A549 treated with CORT108297 at 1 μM for 4 hours (cell line): ENCODE results near the gene TMEM92. TPM values are rescaled to one million over a fixed set of nuclear protein-coding genes. Genes with fewer than 3 reads are reported as not detected.

Experiments
- total RNA-seq: library from RNA; stranded (reverse); fragments of 200-300 nt; extraction: Qiagen RNA extraction; gene quantifications from 5 replicates; pipeline ENCODE4 v1.2.3, GENCODE V29; 2022

Gene TMEM92
- 19.2 to 32.5 TPM (median 24.2 TPM) in 5 replicates for total RNA-seq

DNA sequence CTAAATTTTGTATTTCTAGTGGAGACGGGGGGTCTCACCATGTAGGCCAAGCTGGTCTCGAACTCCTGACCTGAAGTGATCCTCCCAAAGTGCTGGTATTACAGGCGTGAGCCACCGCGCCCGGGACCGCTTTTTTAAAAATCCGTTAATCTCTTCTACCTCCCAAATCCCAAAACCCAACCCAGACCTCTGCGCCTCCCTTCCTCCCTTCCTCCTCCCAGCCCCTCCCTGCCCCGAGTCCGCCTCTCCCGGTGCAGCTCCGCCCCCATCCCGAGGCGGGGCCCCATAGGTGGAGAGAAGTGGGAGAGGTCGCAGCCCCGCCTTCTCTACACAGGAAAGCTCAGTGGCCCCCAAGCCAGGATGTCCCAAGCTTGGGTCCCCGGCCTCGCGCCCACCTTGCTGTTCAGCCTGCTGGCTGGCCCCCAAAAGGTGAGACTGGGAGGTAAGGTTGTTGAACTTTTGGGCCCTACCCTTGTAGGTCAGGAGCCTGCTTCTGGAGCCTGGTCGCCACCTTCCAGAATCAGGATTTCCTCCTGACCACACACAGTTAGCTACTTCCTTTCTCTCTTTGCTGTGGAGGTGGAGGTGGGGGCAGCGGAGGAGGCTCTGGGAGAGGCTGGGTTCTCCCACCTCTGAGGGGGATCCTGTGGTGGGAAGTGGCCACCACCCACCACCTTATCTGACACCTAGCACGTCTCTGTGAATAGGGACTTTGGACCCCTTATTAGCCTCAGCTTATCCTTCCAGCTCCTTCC, at the start of gene TMEM92:
TSS of gene TMEM92 (plus strand) at position 325 of the 755 bp plus-strand sequence. CDS start at position 361, 36 bp downstream.

Other genes with a start within 250 kb of the TMEM92 start
- gene ITGA3, start 218.4 kb upstream of the TMEM92 start, total RNA-seq, result 368 to 497 TPM (median 466 TPM) in 5 replicates
- 12.3 to 20.7 TPM (median 19.5 TPM) in 5 replicates for gene PDK2, start 179.1 kb upstream of the TMEM92 start, total RNA-seq
- gene SAMD14, start 144.3 kb upstream of the TMEM92 start, total RNA-seq, result 0.27 to 0.95 TPM (median 0.49 TPM) in 5 replicates
- 45.5 to 58.7 TPM (median 56.7 TPM) in 5 replicates for gene PPP1R9B, start 123.8 kb upstream of the TMEM92 start, total RNA-seq
- 1.3 to 2.5 TPM (median 1.9 TPM) in 5 replicates for gene SGCA, start 108.5 kb upstream of the TMEM92 start, total RNA-seq
- gene COL1A1, start 72.8 kb upstream of the TMEM92 start, total RNA-seq, result 5.1 to 11.3 TPM (median 10.2 TPM) in 5 replicates
- 19.2 to 29.2 TPM (median 22.3 TPM) in 5 replicates for gene XYLT2, start 71.7 kb downstream of the TMEM92 start, total RNA-seq
- gene MRPL27, start 98.7 kb downstream of the TMEM92 start, total RNA-seq, result 141 to 162 TPM (median 151 TPM) in 5 replicates
- 14.9 to 16.1 TPM (median 15.6 TPM) in 5 replicates for gene EME1, start 98.8 kb downstream of the TMEM92 start, total RNA-seq
- gene LRRC59, start 123.1 kb downstream of the TMEM92 start, total RNA-seq, result 228 to 234 TPM (median 229 TPM) in 5 replicates
- 10.1 to 14.8 TPM (median 13.8 TPM) in 5 replicates for gene ACSF2, start 151.8 kb downstream of the TMEM92 start, total RNA-seq
- gene CHAD, start 194.4 kb downstream of the TMEM92 start, total RNA-seq, result not detected in 5 replicates
- gene RSAD1, start 204.4 kb downstream of the TMEM92 start, total RNA-seq, result 29.2 to 39.8 TPM (median 35.9 TPM) in 5 replicates
- 0.53 to 1.0 TPM (median 0.69 TPM) in 5 replicates for gene MYCBPAP, start 234.0 kb downstream of the TMEM92 start, total RNA-seq